Fibroblast of pulmonary artery (primary cell): ENCODE results near the gene HMCN1.
A peak's percentile ranks its signal among the peaks of the same experiment; 100 is the strongest.

Experiments
- DNase-seq: peaks from one replicate; pipeline ENCODE4 v3.0.0-alpha.2; 2010; ENCODE audit warnings: low read depth
- H3K4me3 ChIP-seq: replicated peaks from 2 replicates; pipeline ENCODE4 v1.5.1; 2011; ENCODE audit warnings: low read depth, mild to moderate bottlenecking, control low read depth, low read length, moderate library complexity
- TF ChIP-seq, protein P1 (sequence below): IDR thresholded peaks from 2 replicates; pipeline ENCODE4 v1.5.1; 2011; ENCODE audit warnings: mild to moderate bottlenecking, control low read depth, low read length, inconsistent platforms; ENCODE audit errors: missing control alignments

HMCN1 gene

DNA sequence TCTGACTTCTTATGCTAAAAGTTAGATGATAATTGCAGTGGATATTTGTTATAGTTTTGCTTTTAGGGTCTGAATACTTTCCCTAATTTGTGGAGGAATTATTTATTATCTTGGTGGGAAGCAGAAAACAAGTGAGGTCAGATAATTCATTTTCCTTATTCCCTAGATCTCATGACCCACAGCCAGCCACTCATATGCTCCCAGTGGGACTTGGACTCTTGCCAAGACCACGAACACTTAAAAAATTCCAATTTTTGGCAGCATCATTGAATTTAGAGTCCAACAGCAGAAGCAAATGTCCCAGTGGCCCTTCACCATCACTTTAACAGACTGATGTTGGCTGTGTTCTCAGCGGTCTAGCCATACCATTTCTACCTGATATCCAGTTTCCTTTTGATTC is 204.2 kb downstream of the HMCN1 start:
- H3K4me3 ChIP-seq, result no peak overlapping the region
- TF ChIP-seq, protein P1, sequence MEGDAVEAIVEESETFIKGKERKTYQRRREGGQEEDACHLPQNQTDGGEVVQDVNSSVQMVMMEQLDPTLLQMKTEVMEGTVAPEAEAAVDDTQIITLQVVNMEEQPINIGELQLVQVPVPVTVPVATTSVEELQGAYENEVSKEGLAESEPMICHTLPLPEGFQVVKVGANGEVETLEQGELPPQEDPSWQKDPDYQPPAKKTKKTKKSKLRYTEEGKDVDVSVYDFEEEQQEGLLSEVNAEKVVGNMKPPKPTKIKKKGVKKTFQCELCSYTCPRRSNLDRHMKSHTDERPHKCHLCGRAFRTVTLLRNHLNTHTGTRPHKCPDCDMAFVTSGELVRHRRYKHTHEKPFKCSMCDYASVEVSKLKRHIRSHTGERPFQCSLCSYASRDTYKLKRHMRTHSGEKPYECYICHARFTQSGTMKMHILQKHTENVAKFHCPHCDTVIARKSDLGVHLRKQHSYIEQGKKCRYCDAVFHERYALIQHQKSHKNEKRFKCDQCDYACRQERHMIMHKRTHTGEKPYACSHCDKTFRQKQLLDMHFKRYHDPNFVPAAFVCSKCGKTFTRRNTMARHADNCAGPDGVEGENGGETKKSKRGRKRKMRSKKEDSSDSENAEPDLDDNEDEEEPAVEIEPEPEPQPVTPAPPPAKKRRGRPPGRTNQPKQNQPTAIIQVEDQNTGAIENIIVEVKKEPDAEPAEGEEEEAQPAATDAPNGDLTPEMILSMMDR, result no peak
- DNase-seq, result peak; percentile 30

DNA sequence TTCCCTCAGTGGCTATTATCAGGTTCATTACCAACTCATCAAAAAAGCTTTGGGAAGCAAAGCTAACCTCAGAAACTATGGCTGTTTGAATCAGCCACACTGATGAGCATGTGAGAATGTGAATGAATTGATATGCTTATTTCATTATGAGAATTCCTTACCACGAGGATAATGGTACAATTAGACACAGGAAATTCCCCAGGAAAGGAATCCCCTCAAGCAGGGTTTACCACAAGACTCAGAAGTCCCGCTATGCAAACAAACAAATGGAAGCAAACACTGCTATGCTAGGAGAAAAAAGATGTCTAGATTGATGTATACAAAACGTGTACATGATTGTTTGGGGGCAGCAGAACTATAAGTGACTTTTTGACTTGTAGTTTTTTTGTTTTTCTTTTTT is 205.0 kb downstream of the HMCN1 start:
- H3K4me3 ChIP-seq, result no peak overlapping the region
- no peak for DNase-seq
- TF ChIP-seq, protein P1, result no peak

DNA sequence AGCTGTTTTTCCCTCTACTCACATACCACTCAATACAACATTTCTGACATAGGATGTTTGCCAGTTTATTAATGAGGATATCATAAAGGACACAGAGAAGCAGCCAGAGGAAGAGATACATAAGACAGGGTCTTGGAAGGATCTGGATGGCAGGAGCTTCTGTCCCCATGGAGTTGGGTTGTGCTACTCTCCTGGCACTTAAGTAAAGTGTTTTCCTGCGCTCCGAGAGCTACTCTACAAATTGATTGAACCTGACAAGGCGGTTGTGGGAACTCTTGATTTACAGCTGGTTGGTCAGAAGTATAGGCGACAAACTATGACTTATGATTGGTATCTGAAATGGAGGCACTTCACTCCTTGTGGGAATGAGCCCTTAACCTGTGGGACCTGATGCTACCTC is 208.8 kb downstream of the HMCN1 start:
- TF ChIP-seq, protein P1, result no peak
- H3K4me3 ChIP-seq, result no peak overlapping the region
- DNase-seq, result no peak

DNA sequence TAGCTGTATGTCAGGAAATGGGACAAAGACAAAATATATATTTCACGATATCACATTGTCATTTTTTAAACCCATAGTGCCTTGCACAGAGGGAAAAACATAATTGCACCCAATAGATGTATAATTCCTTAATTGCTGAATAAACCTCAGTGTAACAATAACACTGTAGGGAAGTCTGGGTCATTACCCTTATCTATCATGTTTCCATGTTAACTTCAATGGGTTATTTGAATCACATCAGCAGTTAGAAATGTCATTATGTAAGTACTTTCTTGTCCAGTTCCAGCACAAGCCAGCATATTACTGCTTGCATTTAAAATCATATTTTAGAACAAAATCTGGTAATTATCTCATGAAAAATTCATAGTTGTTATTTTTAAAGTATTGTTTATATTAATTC is 222.7 kb downstream of the HMCN1 start:
- TF ChIP-seq, protein P1, result no peak
- H3K4me3 ChIP-seq, result no peak overlapping the region
- DNase-seq, result no peak

DNA sequence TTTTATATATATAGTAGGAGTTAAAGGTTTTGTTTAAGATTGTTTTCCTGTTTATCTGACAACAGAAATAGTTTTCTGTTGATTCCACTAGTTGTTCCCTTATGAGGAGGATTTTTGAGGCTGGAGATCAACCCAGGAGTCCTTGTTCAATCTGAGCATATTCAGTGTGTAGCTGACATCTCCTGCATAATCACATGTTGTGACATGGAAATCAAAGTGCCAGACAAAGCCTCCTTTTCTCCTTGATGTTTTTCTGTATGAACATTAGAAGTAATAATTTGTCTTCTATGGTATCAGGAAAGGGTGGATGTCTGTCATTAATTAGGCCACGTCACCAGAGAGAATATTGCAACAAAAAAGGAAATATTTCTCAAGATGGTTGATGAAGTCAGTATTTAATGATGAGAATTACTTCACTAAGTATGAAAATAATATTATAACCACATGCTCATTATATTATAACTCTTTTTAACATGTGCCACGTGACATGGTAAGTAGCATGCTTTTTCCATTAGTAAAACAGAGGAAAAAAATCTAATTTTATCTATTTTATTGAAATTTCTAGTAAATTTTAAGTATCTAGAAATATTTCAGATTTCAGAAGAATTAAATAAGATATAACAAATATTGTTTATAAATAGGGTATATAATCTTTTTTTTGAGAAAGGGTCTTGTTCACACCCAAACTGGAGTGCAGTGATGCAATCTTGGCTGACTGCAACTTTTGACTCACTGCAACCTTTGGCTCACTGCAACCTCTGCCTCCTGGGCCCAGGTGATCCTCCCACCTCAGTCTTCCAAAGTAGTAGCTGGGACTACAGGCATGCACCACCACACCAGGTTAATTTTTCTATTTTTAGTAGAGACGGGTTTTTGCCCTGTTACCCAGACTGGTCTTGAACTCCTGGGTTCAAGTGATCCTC is 223.5 kb downstream of the HMCN1 start:
- no peak overlapping the region for H3K4me3 ChIP-seq
- no peak for DNase-seq
- TF ChIP-seq, protein P1, result no peak

DNA sequence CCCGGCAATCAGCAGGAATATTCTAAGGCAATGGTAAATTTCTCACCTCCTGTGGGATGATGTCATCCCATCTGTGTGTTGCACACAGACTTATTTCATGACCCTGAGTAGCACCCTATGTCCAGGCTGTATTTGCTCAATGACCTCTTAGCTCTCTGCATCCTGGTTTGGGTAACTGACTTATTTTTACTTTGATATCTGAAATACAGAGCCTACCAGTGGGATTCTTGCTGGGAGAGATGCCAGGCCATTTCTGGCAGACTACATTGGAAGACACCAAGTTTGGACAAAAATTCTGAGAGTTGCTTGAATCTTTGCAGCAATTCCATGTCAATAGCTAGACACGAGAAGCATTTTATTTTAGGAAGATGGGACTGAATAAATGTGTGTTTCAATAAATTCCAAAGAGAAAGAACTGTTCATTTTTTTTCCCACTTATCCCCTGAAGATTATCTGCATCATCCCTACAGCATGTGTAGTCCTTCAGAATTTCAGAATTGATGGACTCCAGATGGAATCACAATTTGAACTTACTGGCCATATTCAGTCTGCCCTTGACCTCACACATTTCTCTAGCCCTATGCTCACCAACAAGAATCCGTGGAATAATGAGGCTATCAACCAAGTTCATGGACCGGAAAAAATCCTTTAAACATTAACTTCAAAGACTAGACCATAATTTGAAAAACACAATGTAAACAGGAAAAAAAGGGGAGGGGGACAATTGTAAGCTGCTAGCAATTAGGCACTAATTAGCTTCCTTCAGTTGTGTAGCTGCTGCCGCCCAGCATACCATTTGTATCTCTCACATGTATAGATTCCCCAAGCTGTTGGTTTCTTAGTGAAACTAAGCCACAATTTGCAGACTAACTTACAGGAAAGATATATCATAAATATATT is 226.5 kb downstream of the HMCN1 start:
- H3K4me3 ChIP-seq, result no peak overlapping the region
- TF ChIP-seq, protein P1, result no peak
- peak; percentile 35 for DNase-seq
